OCI-LY7 (cell line): ENCODE data around the gene RAB44. TPM values are rescaled to one million over a fixed set of nuclear protein-coding genes. Genes with fewer than 3 reads are reported as not detected.

Experiments
- BruUV-seq: library from RNA; stranded (reverse); fragments of 400-500 nt; replicated peaks from 2 replicates; lab custom pipeline; 2021; lab: Mats Ljungman, UMichigan
- CTCF ChIA-PET: fragments of 300-600 bp; sonication (Branson Sonifier 250); formaldehyde crosslinking; loops from one replicate; lab custom pipeline; 2022; ENCODE audit warnings: antibody characterized with exemption; ENCODE audit not compliant: unreplicated experiment; lab: Charles Lee
- POLR2A ChIA-PET: fragments of 300-600 bp; sonication (Branson Sonifier 250); formaldehyde crosslinking; loops from one replicate; lab custom pipeline; 2022; ENCODE audit warnings: antibody characterized with exemption; lab: Charles Lee
- DNase-seq: peaks from one replicate; pipeline ENCODE4 v3.0.0-alpha.2; 2015; ENCODE audit warnings: low spot score
- H2AFZ ChIP-seq: fragments of 200-600 bp; sonication (generic), shearing (Covaris generic); 2 replicates; pipeline ENCODE4 v1.6.1; 2014; ENCODE audit warnings: mild to moderate bottlenecking, antibody characterized with exemption, low read length, moderate library complexity
- H3K27ac ChIP-seq: fragments of 200-600 bp; sonication (generic); 2 replicates; pipeline ENCODE4 v1.5.1; 2014; ENCODE audit warnings: mixed run types, low read depth, mild to moderate bottlenecking, moderate library complexity, low read length, inconsistent platforms; ENCODE audit not compliant: poor library complexity, severe bottlenecking
- H3K36me3 ChIP-seq: fragments of 200-600 bp; sonication (generic); 2 replicates; pipeline ENCODE4 v1.6.1; 2014; ENCODE audit warnings: mild to moderate bottlenecking, antibody characterized with exemption, low read length, moderate library complexity, mixed read lengths; ENCODE audit not compliant: insufficient read depth
- H3K4me1 ChIP-seq: fragments of 200-600 bp; sonication (generic); 2 replicates; pipeline ENCODE4 v1.5.1; 2014; ENCODE audit warnings: mild to moderate bottlenecking, low read length; ENCODE audit not compliant: insufficient read depth, poor library complexity, severe bottlenecking
- H3K4me2 ChIP-seq: fragments of 200-600 bp; sonication (generic); 2 replicates; pipeline ENCODE4 v1.6.1; 2014; ENCODE audit warnings: mild to moderate bottlenecking, low read length
- H3K4me3 ChIP-seq: fragments of 200-600 bp; sonication (generic); 2 replicates; pipeline ENCODE4 v1.5.1; 2014; ENCODE audit warnings: mild to moderate bottlenecking, low read depth, low read length; ENCODE audit not compliant: poor library complexity, severe bottlenecking
- H3K79me2 ChIP-seq: fragments of 200-600 bp; sonication (generic); 2 replicates; pipeline ENCODE4 v1.6.1; 2016; ENCODE audit warnings: low read depth, mild to moderate bottlenecking, low read length, moderate library complexity, mixed read lengths; ENCODE audit not compliant: insufficient read depth
- H3K9me2 ChIP-seq: fragments of 200-600 bp; sonication (generic); 2 replicates; pipeline ENCODE4 v1.6.1; 2016; ENCODE audit warnings: mild to moderate bottlenecking, low read length, mixed read lengths; ENCODE audit not compliant: insufficient read depth
- H3K9me3 ChIP-seq: fragments of 200-600 bp; sonication (generic); 2 replicates; pipeline ENCODE4 v1.6.1; 2014; ENCODE audit warnings: mild to moderate bottlenecking, mixed run types, low read length, mixed read lengths
- H4K20me1 ChIP-seq: fragments of 200-600 bp; sonication (generic); 2 replicates; pipeline ENCODE4 v1.6.1; 2014; ENCODE audit warnings: mild to moderate bottlenecking, antibody characterized with exemption, low read length, moderate library complexity, mixed read lengths; ENCODE audit not compliant: insufficient read depth
- CTCF ChIP-seq: fragments of 200-600 bp; sonication (generic); conservative IDR thresholded peaks from 2 replicates; pipeline ENCODE4 v1.5.1; 2014; ENCODE audit warnings: mild to moderate bottlenecking, antibody characterized with exemption, low read length, moderate library complexity, mixed read lengths
- EZH2phosphoT487 ChIP-seq: fragments of 200-600 bp; sonication (generic); IDR thresholded peaks from 2 replicates; pipeline ENCODE4 v1.6.1; 2018; ENCODE audit warnings: low read depth, borderline replicate concordance, mild to moderate bottlenecking, mixed run types, antibody characterized with exemption, low read length, moderate library complexity, mixed read lengths
- intact Hi-C: fragments of 100-400 bp; cut with micrococcal nuclease; formaldehyde crosslinking; loops from one replicate; pipeline ENCODE4 v1.10.0; 2022; ENCODE audit not compliant: unreplicated experiment
- total RNA-seq, 2 experiments: library from RNA; depleted of rRNA in 1 of 2; stranded (reverse); fragments of >200 nt in 1 of 2; shearing (Covaris generic) in 1 of 2; gene quantifications; 2 replicates each; pipeline ENCODE4 v1.2.3, GENCODE V29; 2014 to 2022

Gene RAB44
- total RNA-seq, 2 experiments from 2014 or later, result 0.09 TPM; not detected in 1

GRCh38 chr6:36670271-36670670 lies 27.4 kb upstream of the RAB44 start:
- Histone ChIP-seq H3K9me3 (no peaks in the 10 kb centered on the region), H3K79me2 (no peaks in the 10 kb centered on the region), H3K27ac (no peak overlapping the region), H3K4me2 (no peak overlapping the region), H3K4me1 (peaks cover 32% of the 10 kb centered on the region), H3K36me3 (no peaks in the 10 kb centered on the region), H2AFZ (no peak overlapping the region), H3K9me2 (no peaks in the 10 kb centered on the region), H3K4me3 (no peak overlapping the region), H4K20me1 (no peaks in the 10 kb centered on the region; the same call in 1 of the 2 replicates)
- POLR2A ChIA-PET, result interaction anchor here (0.7 kb wide), 1 partner anchor 83 kb away, joined by 4 read pairs; no protein-coding TSS in a partner anchor
- no peak for DNase-seq
- intact Hi-C loops, result no loop called here
- no peak for TF ChIP-seq EZH2phosphoT487
- TF ChIP-seq CTCF, result no peak
- no TSS peak for BruUV-seq
- CTCF ChIA-PET, result no interaction called here

- no peaks in the 10 kb centered on the region for H4K20me1 ChIP-seq
Measured at GRCh38 chr6:36671687-36672375, 25.8 kb upstream of the RAB44 start.

GRCh38 chr6:36673882-36674281 lies 23.7 kb upstream of the RAB44 start:
- Histone ChIP-seq H2AFZ (no peak overlapping the region), H4K20me1 (no peaks in the 10 kb centered on the region), H3K4me3 (no peak overlapping the region), H3K9me2 (no peaks in the 10 kb centered on the region), H3K27ac (no peak overlapping the region), H3K36me3 (no peaks in the 10 kb centered on the region), H3K4me1 (peaks cover 11% of the 10 kb centered on the region), H3K9me3 (no peaks in the 10 kb centered on the region), H3K4me2 (no peak overlapping the region), H3K79me2 (no peaks in the 10 kb centered on the region)
- CTCF ChIA-PET, result interaction anchor here (1.3 kb wide), 1 partner anchor 11 kb away, joined by 5 read pairs; no protein-coding TSS in a partner anchor
- BruUV-seq, result no TSS peak
- POLR2A ChIA-PET, result interaction anchor here (0.5 kb wide), 1 partner anchor 55 kb away, joined by 3 read pairs; no protein-coding TSS in a partner anchor
- TF ChIP-seq EZH2phosphoT487, result no peak
- DNase-seq, result no peak
- intact Hi-C loops, result no loop called here

More at GRCh38 chr6:36671687-36672375, 25.8 kb upstream of the RAB44 start:
- no peak overlapping the region for H3K27ac ChIP-seq
- DNase-seq, result no peak
- intact Hi-C loops, result no loop called here
- H3K9me2 ChIP-seq, result no peaks in the 10 kb centered on the region
- ChIA-PET POLR2A (no interaction called here), CTCF (no interaction called here)
- no peak for TF ChIP-seq EZH2phosphoT487
- BruUV-seq, result no TSS peak
- no peak overlapping the region for H2AFZ ChIP-seq
- no peaks in the 10 kb centered on the region for H3K36me3 ChIP-seq
- no peak overlapping the region for H3K4me2 ChIP-seq
- H3K79me2 ChIP-seq, result no peaks in the 10 kb centered on the region
- H3K9me3 ChIP-seq, result no peaks in the 10 kb centered on the region
- peaks cover 16% of the 10 kb centered on the region for H3K4me1 ChIP-seq
- no peak overlapping the region for H3K4me3 ChIP-seq
